NCI-H226 (cell line): ENCODE measurements around the gene TNFAIP1.

ENCODE experiments used
- DNase-seq: peaks from one replicate; pipeline ENCODE4 v3.0.0-alpha.2; 2015

The TNFAIP1 gene

DNA sequence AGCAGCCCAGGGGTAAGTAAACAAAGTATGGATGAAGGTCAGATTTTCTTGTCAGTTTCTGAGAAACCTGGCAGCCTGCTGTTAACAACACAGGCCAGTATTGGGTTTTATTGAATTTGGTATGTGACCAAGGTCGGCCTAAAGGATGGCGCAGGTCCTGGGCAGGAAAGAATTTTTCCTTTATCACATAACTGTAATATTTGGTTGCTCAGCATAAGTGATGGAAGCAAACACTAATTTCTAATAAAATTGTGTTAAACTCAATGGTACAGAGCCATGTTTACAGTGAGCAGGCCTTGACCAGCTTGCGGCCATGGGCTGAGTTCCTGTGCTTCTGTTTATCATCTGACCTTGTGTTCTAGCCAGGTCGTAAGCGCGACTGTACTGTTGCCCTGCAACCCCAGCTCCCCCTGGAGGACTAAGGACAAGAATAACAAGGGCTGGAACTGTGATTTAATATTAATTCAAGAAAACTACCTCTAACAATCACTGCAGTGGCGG, 11.2 kb downstream of the TNFAIP1 start:
- no peak for DNase-seq

DNA sequence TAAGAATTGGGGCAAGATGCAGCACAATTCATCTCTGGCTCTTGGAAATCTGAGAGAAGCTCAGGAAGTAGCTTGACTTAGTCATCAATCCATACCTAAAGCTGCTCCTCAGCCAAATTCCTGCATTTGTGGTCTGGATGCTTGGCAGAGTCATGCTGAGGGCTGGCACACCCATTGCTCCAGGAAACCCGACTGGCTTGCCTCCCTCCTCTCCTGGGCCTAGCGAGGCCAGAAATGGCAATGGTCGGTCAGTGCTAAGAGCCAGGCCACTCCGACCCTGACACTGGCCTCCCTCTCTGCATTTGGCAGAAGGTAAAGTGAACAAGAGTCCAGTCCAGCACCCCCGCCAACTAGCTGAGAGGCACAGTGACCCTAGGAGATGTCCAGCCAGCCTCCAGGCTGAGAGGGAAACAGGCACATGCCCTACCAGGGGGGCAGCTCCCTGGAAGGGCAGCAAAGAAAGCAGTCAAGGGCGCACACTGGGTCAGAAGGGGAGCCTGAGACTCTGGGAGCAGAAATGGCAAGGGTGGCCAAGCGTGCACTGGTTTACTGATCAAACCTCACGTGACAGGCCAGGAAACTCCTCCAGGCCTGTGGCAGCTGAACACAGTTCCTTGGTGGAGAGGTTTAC, 11.8 kb downstream of the TNFAIP1 start:
- peak; percentile 97 for DNase-seq

DNA sequence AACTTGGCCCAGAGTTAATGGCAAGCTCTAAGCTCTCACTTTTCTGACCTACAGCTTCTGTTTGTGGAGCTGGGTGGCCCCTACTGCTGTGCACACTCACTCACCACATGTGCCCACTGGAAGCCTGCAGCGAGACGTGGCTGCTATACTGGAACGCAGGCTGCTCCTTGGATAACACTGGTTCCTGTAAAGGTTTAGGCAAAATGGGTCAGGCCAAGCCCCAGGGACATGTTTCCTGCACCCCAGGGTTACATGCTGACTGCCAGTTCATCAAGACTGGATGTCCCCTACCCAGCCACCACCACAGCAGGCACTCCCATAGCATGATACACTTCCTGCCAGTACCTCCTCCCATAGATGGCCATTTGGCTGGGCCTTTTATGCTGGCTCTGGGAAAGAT, 13.4 kb downstream of the TNFAIP1 start:
- no peak for DNase-seq

DNA sequence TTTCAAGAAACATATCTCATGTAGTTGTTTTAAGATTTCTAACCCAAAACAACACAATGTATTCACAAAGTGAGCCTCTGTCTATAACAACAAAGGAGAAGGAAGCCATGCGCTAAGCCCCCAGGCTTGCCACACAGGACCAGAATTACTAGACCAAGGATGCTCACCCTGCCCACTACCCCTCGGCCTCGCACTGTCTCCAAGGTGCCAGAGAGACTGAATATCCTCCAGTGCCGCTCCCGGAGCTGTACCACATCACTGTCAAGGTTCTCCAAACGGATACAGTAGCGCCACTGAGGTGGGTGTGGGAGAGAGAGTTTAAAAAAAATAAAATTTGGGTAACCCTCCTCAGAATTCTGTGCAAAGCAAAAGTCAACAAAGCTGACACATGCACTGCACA, 14.7 kb downstream of the TNFAIP1 start:
- DNase-seq: no peak

DNA sequence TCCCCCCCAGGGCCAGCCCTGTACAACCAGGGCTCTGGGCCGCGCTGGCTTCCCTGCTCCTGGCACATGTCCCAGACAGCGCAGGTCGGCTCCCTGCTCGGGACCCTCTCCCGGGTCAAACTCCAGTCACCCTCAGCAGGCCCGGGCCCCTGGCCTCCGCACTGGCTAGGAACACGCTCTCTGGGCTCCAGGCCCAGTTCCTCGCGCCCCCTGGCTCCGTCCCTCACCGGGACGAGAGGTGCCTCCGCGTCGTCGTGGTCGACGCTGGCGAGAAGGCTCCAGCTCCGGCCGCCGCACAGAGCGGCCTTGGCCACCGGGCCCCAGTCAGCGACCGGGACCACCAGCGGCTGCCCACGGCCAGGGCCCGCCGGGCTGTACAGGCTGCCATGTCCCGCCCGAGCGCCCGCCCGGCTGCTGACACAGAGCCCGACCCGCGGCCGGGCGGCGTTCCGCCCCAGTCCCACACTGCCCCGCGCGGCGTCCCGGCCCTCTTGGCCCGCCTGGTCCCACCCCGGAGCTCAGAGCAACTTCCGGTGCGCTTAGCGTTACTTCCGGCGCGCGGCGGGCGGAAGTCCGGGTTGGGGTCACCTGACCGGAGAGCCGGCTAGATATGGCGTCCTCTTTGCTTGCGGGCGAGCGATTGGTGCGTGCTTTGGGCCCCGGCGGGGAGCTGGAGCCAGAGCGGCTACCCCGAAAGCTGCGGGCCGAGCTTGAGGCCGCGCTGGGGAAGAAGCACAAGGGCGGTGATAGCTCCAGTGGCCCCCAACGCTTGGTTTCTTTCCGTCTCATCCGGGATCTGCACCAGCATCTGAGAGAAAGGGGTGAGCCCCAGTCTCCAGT, 21.7 kb downstream of the TNFAIP1 start, which contains the start of gene POLDIP2:
TSS of gene POLDIP2 (minus strand) at position 467 of the 840 bp plus-strand sequence. CDS start at position 388, 79 bp downstream.
- DNase-seq: peak; percentile 95

DNA sequence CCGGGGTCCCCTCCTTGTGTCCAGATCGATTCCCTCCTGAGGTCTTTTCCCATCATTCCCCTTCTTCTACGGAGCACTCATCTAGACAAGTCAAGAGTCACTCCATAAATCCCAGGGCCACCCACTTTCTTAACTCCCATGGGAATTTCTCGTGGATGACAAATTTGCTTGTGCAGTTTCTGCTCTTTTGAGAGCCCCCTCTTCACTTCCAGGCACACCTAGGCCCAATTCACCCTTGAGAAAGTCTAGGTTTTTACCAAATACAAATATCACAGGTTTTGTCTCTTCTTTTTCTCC, 22.3 kb downstream of the TNFAIP1 start:
- DNase-seq: no peak

DNA sequence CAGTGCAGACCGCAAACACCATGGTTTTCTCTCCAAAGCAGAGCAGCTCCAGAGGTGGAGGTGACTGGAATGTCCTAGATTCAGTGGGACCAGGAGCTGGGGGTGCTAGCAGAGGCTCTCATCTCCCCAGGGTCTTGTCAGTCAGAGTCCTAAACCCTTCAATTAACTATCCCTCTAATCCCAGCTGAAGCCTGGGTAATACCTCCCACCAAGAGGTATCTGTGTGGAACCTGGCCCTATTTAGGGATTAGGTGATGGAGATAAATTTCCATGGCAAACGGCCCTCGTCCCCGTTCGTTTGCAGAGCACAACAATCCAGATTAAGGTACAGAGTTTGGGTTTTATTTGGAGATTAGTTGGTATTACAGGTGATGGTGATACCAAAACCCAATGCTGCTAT, 27.6 kb downstream of the TNFAIP1 start:
- DNase-seq: no peak

DNA sequence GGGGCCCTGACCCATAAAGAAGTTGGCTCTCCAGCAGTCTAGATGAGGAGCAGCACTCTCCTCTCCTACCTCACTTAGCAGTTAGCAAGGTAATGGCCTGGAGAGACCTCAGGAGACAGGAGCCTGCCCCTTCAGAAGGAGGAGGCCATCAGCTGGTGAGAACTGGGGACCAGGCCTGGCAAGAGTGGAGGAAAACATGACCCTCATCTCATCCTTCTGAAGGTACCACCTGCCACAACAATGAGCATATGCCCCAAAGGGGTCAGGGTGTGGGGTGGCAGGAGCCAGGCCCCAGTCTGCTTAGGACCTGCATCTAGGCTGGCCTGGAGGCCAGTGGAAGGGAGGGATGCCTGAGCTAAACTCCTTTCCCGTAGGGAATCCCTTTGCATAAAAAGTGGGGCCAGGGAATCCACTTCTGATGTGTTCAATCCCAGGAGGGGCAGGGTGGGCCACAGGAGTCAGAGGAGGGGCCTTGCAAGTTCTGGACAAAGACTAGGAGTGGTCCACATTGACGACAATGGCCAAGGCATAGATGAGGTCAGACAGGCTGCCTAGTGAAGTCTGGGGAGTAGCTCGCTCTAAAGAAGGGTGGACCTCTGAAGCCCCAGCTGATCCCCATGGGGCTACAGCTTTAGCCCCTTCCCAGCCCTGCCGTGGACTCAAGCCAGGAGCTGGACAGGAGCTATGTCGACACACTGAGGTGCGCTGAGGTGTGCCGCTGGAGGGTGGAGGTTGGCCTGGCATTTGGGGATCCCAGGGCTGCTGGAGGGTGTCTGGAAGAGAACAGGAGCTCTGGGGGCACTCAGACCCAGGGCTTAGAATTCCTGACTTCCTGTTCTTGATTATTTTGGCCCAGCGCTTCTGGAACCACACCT, 28.5 kb downstream of the TNFAIP1 start:
- DNase-seq: no peak

DNA sequence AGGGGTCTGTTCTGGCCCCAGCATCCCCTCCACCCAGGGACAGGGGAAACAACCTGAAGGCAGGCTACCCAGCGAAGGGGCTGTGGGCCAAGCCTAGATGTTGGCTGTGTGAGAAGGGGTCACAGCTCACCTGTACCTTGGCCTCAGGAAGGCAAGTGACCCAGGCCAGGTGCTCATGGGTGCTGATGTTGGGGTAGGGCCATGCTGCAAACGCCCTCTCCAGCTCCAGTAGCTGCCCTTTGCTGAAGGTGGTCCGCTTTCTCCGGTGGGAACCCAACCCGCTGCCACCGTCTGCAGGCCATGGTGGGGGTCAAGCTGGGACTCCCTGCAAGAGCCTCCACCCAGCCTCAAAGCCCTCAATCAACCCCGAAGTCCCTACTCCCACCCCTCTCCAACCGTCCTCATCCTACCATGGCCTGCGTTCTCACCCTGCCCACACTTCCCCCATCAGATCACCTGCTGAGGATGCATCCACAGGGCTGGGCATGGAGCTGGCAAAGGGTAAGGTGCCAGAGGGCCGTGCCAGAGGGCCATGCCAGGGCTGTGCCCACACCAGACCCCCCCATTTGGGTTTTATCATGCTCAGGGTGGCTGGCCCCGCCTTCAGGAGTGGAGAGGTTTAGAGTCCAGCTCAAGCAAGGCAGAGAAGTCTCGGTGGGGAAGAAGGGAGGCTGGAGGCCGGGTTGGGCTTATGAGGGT, 29.3 kb downstream of the TNFAIP1 start, which contains the start of gene SEBOX:
TSS of gene SEBOX (minus strand) at position 535 of the 699 bp plus-strand sequence. CDS start at position 487, 48 bp downstream.
- no peak for DNase-seq

DNA sequence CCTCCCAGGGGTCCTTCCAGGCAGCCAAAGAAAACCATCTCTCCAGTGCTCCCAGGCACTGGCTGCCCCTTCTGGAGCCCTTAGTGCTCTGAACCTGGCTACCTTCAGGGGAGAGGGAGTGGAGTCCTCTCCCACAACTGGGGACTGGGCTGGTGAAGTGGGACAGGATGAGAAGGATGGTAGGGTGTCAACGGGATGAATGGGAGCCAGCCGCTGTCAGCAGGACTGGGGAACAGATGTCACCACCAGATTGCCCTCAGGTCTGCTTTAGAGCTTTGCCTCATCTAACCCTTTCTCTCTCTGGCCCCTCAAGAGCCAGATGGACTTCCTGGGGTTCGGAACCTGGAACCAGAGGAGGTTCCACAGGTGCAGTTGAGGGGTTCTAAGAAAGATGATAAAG, 29.9 kb downstream of the TNFAIP1 start:
- no peak for DNase-seq

DNA sequence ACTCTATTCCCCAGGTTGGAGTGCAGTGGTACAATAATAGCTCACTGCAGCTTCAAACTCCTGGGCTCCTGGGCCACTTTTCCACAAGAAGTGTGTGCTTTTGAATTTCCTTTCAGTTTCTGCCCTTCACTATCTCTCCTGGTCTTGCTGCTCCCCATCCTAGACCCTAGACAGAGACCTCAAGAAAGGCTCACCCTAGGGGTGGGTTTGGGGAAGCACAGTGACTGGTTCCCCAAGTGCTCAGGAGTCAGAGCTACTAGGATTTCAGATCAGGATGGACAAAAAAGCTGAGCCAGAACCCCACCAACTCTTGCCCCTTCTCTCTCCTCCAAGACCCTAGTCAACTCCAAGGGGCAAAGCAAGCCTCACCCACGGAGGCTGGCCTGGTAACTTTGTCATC, 31.0 kb downstream of the TNFAIP1 start:
- DNase-seq: no peak

DNA sequence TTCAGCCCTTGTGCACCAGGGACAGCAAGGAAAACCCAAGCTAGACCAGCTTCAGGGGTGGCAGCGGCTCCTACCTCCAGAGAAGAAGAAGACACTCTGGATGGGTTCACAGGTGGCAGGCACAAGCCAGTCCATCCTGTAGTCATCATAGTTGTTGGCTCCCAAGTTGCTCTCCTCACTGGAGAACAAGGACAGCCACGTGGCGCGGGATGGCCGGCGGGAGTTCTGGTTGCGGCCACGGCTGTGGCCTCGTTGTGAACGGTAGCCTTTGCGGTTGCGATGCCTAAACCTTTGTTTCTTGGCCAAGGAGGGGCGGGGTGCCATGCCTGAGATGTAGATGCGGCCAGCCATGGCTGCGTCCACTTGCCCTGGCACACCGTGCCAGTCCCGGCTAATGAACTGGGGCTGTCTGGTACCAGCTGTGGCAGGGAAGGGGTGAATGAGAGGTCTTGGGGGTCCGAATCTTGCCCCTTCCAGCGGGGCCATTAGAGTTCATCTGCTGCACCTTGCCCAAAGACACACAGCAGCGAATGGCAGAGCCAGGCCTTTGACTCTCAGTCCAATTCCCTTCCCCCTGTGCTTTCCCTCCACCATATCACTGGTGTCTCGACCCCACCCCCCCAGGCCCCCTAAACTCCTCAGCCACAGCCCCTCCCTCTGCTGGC, 32.2 kb downstream of the TNFAIP1 start:
- no peak for DNase-seq

DNA sequence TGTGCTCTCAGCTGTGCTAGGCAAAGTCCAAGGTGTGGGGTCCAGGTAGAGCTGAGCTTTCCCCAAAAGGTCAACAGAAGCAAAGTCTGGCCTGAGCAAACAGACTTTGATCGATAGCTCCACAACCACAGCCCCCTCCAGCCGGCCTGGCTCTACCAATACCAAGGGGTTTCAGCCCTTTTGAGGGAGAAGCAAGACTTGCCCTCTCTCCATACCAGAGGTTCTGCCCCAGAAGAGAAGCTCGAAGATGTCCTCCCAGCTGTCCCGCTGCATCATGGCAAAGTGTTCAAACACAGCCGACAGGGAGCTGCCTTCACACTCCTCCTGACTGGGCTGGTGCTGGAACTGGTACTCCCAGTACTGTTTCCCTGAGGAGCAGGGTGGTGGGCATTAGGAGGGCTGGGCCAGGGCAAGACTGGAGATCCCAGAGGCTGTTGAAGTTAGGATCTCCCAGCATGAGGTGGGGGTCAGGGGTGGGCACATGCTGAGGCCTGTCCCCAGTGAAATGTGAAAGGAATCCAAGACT, 32.8 kb downstream of the TNFAIP1 start:
- no peak for DNase-seq

DNA sequence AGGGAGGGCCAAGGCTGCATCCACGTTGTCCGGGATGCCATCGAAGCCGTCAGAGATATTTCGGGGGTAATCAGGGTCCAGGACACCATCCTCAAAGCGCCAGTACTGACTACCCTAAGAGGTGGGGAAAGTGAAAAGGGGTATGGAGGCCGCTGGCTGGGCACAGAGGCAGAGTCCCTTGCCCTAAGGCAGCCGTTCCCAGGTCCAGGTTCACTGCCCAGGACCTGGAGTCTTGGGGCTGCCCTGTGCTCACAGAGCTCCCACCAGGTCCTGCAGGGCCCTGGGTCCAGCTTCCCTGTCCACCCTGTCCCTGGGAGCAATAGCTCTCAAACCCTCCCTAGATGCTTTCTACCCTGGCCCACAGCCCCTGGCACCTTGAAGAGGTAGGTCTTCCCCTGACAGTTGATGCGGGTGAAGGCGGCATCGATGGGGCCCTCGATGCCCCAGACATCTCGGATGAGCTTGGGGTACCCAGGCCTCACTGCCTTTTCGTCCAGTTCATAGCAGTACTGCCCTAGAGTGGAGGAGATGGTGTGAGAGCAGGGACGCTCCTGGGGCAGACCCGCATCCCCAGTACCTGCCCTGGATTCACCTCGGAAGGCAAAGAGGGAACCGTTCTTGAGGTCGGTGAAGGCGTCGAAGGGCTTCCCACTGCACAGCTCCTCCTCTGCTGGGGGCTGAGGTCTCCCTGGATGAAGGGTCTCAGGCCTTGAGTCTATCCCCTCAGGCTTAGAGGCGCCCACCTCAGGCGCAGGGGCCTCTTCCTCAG, 33.5 kb downstream of the TNFAIP1 start:
- DNase-seq: no peak

DNA sequence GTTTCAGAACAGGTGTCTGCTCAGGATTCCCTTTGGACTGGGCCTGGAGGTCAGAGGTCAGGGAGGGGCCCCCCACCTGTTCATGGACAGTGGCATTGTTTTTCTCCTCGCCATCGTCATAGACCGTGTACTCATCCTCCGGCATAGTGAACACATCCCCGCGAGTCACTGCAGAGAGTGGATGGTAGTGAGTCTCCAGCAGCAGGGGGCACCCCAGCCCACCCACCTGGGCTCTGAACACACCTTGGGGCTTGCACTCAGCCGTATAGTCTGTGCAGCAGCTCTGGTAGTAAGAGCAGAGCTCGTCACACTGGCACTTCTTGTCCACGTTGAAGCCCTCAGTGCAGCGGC, 34.1 kb downstream of the TNFAIP1 start:
- DNase-seq: no peak

DNA sequence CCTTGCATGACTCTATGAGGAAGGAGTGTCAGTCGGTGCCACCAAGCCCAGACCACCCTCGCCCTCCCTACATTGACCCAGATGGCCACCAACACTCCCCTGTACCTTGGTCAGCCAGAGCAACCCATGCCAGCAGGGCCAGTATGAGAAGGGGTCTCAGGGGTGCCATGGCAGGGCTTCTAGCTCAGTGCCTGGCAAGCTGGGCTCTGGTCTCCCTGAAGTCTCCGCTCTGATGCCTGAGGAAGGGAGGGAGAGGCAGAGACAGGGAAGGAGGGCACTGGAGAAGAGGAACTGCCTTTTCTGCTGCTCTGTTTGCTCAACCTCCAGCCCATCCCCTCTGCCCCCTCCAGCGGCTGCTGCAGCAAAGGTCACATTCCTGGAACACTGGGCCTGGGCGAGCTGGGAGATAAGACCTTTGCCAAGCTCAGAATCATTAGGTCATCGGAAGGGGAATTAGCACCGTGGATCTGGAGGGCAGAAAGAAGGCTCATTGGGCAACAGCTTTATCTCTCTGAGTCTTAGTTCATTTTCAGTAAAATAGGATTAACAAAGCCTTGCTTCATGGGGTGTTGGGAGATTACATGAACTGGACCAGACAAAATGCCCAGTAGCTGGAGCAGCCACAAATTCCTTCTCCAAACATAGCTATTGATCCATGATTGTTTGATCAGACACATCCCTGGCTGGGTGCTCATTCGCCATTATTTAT, 34.6 kb downstream of the TNFAIP1 start, which contains the start of gene VTN:
TSS of gene VTN (minus strand) at position 273 of the 709 bp plus-strand sequence. CDS start at position 169, 104 bp downstream.
- DNase-seq: peak; percentile 99

DNA sequence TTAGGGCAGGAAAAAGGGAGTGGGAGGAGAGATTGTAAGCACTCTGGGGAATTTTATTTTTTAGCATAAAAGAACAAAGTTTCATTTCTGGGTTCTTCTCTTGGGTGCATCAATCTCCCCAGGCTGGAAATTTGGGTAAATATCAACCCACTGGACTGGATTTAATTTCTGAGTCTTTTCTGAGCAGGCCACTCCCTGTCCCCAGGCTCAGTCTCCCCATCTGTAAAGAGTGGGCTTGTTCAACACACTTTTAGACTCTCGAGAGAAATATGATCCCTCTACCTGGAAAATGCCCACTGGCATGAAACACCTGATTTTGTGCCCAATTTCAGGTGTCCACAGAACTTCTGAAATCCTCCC, 35.2 kb downstream of the TNFAIP1 start:
- no peak for DNase-seq

DNA sequence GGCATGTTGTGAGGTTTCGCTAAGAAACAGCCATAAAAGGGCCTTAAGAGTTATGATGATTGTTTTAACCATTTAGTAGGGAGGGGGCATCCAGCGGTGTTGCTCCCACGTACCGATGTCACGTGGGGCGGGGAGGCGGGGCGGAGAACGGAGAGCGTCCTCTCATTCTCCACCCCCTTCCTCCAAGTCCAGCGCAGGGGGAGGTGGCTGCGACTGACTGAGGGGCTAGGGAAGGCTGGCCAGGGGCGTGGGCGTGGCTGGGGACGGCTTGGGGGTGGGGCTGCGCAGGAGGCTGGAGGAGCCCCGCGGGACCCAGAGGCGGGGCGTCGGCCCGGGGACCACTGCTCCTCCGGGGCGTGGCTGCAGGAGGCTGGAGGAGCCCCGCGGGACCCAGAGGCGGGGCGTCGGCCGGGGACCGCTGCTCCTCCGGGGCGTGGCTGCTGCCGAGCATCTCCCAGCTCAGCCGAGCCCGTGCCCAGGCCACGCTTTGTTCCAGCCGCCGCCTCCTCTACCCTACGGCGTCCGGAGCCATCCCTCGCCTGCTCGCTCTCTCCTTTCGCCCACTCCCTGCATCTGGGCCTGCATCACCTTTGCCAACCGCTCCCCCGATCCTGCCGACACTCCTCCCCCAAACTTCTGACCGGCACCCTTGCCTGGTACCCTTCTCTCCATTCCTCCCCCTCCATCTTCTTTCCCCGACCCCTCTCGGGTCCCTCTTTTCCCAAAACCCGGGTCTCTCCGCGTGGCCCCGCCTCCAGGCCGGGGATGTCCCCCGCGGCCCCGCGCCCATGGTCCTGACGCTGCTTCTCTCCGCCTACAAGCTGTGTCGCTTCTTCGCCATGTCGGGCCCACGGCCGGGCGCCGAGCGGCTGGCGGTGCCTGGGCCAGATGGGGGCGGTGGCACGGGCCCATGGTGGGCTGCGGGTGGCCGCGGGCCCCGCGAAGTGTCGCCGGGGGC, 36.0 kb downstream of the TNFAIP1 start, which contains the start of gene SARM1:
TSS of gene SARM1 (plus strand) at position 450 of the 958 bp plus-strand sequence. CDS start at position 789, 339 bp downstream.
- DNase-seq: peak; percentile 94
